Measurements from ENCODE around the gene S100A12. TPM values are rescaled to one million over a fixed set of nuclear protein-coding genes. Genes with fewer than 3 reads are reported as not detected.

The S100A12 gene
- polyA plus RNA-seq, 3 donors = 1,275 to 2,834 (median 2,543) TPM

DNA sequence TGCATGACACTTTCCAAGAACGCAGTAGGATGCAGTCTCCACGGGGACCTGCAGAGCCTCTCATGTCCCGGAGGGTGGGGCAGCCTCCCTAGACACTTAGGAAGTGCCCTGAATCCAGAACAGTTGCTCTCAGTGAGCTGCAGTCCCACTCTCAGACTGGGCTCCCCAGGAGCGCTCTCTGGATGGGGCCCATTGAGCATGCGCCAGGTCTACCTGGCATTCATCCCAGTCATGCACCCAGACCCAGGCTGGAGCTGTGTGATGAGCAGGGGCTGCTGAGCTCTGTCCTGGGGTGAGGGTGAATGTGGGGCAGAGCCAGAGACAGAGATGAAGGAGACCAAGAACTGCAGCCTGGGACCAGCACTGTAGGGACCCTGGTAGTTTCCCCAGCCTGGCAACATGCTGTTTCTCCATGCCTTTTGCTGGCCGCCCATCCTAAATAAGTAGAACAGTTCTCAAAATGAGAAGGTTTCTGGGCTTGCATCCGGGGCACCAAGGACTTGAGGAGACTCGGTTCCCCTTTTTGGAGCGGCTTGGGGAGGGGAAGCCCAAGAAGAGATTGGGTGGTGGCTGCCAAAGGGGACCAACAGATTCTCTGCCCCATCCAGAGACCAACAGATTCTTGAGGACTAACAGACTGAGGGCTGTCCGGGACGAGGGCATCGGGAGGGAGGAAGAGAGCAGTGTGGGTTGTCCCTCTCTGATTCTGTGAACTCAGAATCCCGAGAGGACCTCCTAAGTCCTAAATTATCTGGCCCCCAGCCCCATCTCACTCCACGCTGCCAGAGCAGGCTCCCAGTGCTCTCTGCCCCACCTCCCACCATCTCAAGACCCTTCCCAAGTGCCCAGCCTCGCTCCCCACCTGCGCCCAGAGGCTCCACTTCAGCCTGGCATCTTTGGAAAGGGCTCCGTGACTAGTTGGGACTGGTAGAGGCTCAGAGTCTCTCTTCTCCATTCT, 25.8 kb downstream of the S100A12 start:
- Mint-ChIP-seq H3K27ac (peak overlapping the region in 1 of 7 donors; percentile 19), H3K9me3 (no peaks in the 10 kb centered on the region), H3K4me3 (no peak overlapping the region), H3K4me1 (peaks cover 40% of the 10 kb centered on the region), H3K36me3 (no peaks in the 10 kb centered on the region), H3K27me3 (ENCODE audit: low read depth in 3 of 3) (peaks cover 6 to 17% (median 12%) of the 10 kb centered on the region in 3 donors)
- Histone ChIP-seq H2AFZ (ENCODE audit: insufficient read depth, low read depth, low read length, poor library complexity, severe bottlenecking) (no peak overlapping the region), H3K9ac (ENCODE audit: insufficient read depth, low read length, poor library complexity, severe bottlenecking) (no peak overlapping the region), H3K9me3 (replicated peaks in 1 of 2; ENCODE audit: control insufficient read depth in 1 of 2, insufficient read depth in 1 of 2, low read length in 2 of 2) (no peaks in the 10 kb centered on the region), H3K4me3 (replicated peaks in 1 of 3; ENCODE audit: low read depth in 2 of 3, low read length in 3 of 3) (no peak overlapping the region), H3K27ac (ENCODE audit: low read depth in 1 of 2, low read length in 2 of 2) (no peak overlapping the region), H3K4me2 (replicated peaks; ENCODE audit: extremely low read depth, low read length, poor library complexity, severe bottlenecking) (no peak overlapping the region), H3K36me3 (replicated peaks in 1 of 2; ENCODE audit: control insufficient read depth in 1 of 2, insufficient read depth in 2 of 2, low read length in 2 of 2) (no peaks in the 10 kb centered on the region), H3K79me2 (ENCODE audit: insufficient read depth, low read length) (no peaks in the 10 kb centered on the region), H3K27me3 (ENCODE audit: control insufficient read depth in 2 of 2, insufficient read depth in 2 of 2, low read length in 2 of 2) (no peaks in the 10 kb centered on the region), H3K4me1 (ENCODE audit: control insufficient read depth in 1 of 2, insufficient read depth in 2 of 2, low read length in 2 of 2) (peaks cover 31 to 41% of the 10 kb centered on the region in 2 donors), H4K20me1 (ENCODE audit: insufficient read depth, low read length) (no peaks in the 10 kb centered on the region)
- peak in 1 of 3 donors; percentile 52 for DNase-seq
- TF ChIP-seq, protein P1, sequence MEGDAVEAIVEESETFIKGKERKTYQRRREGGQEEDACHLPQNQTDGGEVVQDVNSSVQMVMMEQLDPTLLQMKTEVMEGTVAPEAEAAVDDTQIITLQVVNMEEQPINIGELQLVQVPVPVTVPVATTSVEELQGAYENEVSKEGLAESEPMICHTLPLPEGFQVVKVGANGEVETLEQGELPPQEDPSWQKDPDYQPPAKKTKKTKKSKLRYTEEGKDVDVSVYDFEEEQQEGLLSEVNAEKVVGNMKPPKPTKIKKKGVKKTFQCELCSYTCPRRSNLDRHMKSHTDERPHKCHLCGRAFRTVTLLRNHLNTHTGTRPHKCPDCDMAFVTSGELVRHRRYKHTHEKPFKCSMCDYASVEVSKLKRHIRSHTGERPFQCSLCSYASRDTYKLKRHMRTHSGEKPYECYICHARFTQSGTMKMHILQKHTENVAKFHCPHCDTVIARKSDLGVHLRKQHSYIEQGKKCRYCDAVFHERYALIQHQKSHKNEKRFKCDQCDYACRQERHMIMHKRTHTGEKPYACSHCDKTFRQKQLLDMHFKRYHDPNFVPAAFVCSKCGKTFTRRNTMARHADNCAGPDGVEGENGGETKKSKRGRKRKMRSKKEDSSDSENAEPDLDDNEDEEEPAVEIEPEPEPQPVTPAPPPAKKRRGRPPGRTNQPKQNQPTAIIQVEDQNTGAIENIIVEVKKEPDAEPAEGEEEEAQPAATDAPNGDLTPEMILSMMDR (IDR thresholded peaks at IDR 0.05) = no peak
- WGBS (ENCODE audit: insufficient coverage) = 75% methylated on average over 8 of the region's 17 CpGs
- intact Hi-C loops (cut with micrococcal nuclease) = no loop called here

DNA sequence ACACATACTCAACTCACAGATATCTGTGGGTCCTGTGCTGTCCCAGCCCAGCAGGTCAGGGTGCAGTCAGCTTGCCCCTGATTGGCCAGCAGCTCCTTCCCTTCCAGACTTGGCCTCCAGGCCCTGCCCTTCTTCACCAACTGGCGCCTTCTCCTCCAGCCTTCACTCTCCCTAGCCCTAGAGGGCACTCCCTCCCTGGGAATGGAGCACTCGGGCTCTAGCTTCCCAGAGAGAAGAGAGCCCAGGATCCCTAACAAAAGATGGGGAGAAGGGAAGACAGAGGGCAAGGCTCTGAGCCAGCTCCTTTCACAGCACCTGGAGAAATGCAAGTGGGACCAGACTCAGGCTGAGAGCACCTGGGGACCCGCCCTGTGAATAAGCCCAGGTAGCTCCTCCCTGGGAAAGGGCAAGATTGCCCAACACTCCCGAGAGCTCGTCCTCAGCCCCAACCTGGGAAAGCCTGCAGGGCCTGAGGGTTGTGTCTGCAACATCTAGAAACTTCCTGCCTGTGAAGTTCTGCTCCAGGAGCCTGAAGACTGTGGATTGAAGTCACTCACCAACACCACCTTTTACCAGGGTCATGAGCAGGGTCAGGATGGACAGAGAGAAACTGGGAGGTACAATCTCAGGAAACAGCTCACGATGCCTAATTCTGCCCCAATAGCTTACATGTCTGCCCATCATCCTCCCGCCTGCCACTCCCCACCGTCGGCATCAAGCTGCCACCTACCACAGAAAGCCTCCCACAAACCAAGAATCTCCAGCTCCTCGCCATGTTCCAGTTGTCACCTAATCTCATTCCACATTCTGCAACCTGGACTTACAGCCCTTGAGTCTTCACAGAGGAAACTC, 26.7 kb downstream of the S100A12 start, which contains the start of gene PGLYRP4:
Gene PGLYRP4 (minus strand): TSS at position 331 of the 852 bp plus-strand sequence. CDS start 909 bp downstream, outside the sequence.
- 63% methylated on average over 6 of the region's 10 CpGs for WGBS (ENCODE audit: insufficient coverage)
- peaks cover 40 to 50% of the 10 kb centered on the region in 2 donors for H3K4me1 ChIP-seq (ENCODE audit: control insufficient read depth in 1 of 2, insufficient read depth in 2 of 2, low read length in 2 of 2)
- no peak within 1 kb of the TSS for H3K9ac ChIP-seq (ENCODE audit: insufficient read depth, low read length, poor library complexity, severe bottlenecking)
- H3K9me3 Mint-ChIP-seq = no peaks in the 10 kb centered on the region
- no peak for DNase-seq
- no peak within 1 kb of the TSS for H3K4me2 ChIP-seq (replicated peaks; ENCODE audit: extremely low read depth, low read length, poor library complexity, severe bottlenecking)
- TF ChIP-seq, protein P1 (IDR thresholded peaks at IDR 0.05) = no peak
- peaks cover 9 to 17% (median 12%) of the 10 kb centered on the region in 3 donors for H3K27me3 Mint-ChIP-seq (ENCODE audit: low read depth in 3 of 3)
- H3K4me3 ChIP-seq (replicated peaks in 1 of 3; ENCODE audit: low read depth in 2 of 3, low read length in 3 of 3) = no peak within 1 kb of the TSS
- H3K4me1 Mint-ChIP-seq = peaks cover 49% of the 10 kb centered on the region
- no peak within 1 kb of the TSS for H2AFZ ChIP-seq (ENCODE audit: insufficient read depth, low read depth, low read length, poor library complexity, severe bottlenecking)
- H3K27ac ChIP-seq (ENCODE audit: low read depth in 1 of 2, low read length in 2 of 2) = no peak within 1 kb of the TSS
- no peaks in the 10 kb centered on the region for H4K20me1 ChIP-seq (ENCODE audit: insufficient read depth, low read length)
- H3K27ac Mint-ChIP-seq = peak within 1 kb of the TSS in 3 of 7 donors; percentile 19 to 54 (median 53)
- intact Hi-C loops (cut with micrococcal nuclease) = no loop called here
- no peaks in the 10 kb centered on the region for H3K27me3 ChIP-seq (ENCODE audit: control insufficient read depth in 2 of 2, insufficient read depth in 2 of 2, low read length in 2 of 2)
- H3K36me3 ChIP-seq (replicated peaks in 1 of 2; ENCODE audit: control insufficient read depth in 1 of 2, insufficient read depth in 2 of 2, low read length in 2 of 2) = no peaks in the 10 kb centered on the region
- no peaks in the 10 kb centered on the region for H3K9me3 ChIP-seq (replicated peaks in 1 of 2; ENCODE audit: control insufficient read depth in 1 of 2, insufficient read depth in 1 of 2, low read length in 2 of 2)
- H3K79me2 ChIP-seq (ENCODE audit: insufficient read depth, low read length) = no peaks in the 10 kb centered on the region
- no peak within 1 kb of the TSS for H3K4me3 Mint-ChIP-seq
- H3K36me3 Mint-ChIP-seq = no peaks in the 10 kb centered on the region
